ENCODE measurements around the gene HLA-DQB1.
A peak's percentile ranks its signal among the peaks of the same experiment; 100 is the strongest.

The HLA-DQB1 gene

GRCh38 chr6:32625137-32625536, 41.3 kb downstream of the HLA-DQB1 start:
- DNase-seq (ENCODE audit: low spot score) = no peak

GRCh38 chr6:32624565-32624964, 41.9 kb downstream of the HLA-DQB1 start:
- DNase-seq (ENCODE audit: low spot score) = no peak

GRCh38 chr6:32623693-32624092, 42.8 kb downstream of the HLA-DQB1 start:
- DNase-seq (ENCODE audit: low spot score) = no peak

GRCh38 chr6:32622545-32623401, 43.7 kb downstream of the HLA-DQB1 start:
- DNase-seq (ENCODE audit: low spot score) = no peak

- DNase-seq (ENCODE audit: low spot score) = no peak
Observed at GRCh38 chr6:32621372-32621771, 45.1 kb downstream of the HLA-DQB1 start.

DNA sequence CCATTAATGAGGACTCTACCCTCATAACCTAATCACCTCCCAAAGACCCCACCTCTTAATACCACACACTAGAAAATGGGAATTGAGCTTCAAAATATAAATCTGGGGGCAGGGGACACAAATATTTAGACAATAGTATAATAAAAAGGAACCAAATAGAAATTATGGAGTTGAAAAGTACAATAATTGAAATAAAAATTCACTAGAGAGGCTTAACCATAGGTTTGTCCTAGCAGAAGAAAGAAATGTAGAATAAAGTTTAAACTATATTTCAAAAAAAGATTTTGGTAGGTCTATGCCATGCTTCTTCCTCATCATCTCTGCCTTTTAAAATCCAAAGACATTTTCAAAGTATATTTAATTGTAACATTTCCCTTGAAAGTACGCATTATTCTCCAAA, 48.7 kb downstream of the HLA-DQB1 start:
- no peak for DNase-seq (ENCODE audit: low spot score)

- no peak for DNase-seq (ENCODE audit: low spot score)
Observed at GRCh38 chr6:32615885-32616532, 50.4 kb downstream of the HLA-DQB1 start.

GRCh38 chr6:32614366-32615081, 51.9 kb downstream of the HLA-DQB1 start:
- no peak for DNase-seq (ENCODE audit: low spot score)

DNA sequence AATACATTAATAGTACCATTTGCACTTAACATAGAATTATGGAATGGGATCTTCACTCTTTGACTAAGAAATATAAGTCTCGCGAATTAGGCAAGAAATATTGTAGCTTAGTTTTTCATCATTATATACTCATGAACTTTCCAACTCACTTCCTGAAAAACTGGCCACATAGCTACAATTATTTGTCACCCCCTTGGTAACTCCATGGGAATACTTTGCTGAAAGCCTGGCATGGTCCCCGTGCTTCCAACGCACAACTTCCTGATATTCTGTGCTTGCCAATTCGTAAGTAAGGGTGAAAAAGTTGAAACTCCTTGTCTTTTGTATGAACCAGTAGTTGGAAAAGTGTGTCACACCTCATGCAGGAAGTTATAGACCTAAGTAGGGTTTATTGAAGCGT, 53.0 kb downstream of the HLA-DQB1 start:
- no peak for DNase-seq (ENCODE audit: low spot score)

GRCh38 chr6:32610682-32611296, 55.7 kb downstream of the HLA-DQB1 start:
- DNase-seq (ENCODE audit: low spot score) = no peak

- peak; percentile 81 for DNase-seq (ENCODE audit: low spot score)
Observed at GRCh38 chr6:32609731-32610640, 56.5 kb downstream of the HLA-DQB1 start.
